Left ventricle myocardium inferior (tissue), 1 donor: ENCODE data around the gene ARID1A. TPM values are rescaled to one million over a fixed set of nuclear protein-coding genes. Genes with fewer than 3 reads are reported as not detected.

Source experiments
- DNase-seq: peaks from one replicate; pipeline ENCODE4 v3.0.0-alpha.2; 2020
- H3K27ac ChIP-seq: fragments of 200-600 bp; replicated peaks from 2 replicates; pipeline ENCODE4 v1.8.0; 2021
- H3K27me3 ChIP-seq: fragments of 200-600 bp; 2 replicates; pipeline ENCODE4 v1.8.0; 2021; ENCODE audit warnings: low read depth
- H3K36me3 ChIP-seq: fragments of 200-600 bp; 2 replicates; pipeline ENCODE4 v1.8.0; 2021
- H3K4me1 ChIP-seq: fragments of 200-600 bp; 2 replicates; pipeline ENCODE4 v1.8.0; 2021
- H3K4me3 ChIP-seq: fragments of 200-600 bp; 2 replicates; pipeline ENCODE4 v1.8.0; 2021; ENCODE audit warnings: mild to moderate bottlenecking, moderate library complexity
- H3K9me3 ChIP-seq: fragments of 200-600 bp; replicated peaks from 2 replicates; pipeline ENCODE4 v1.8.0; 2021
- CTCF ChIP-seq: fragments of 200-600 bp; IDR thresholded peaks from 2 replicates; pipeline ENCODE4 v1.8.0; 2021; ENCODE audit warnings: antibody characterized with exemption, mild to moderate bottlenecking, borderline replicate concordance
- intact Hi-C: fragments of 100-400 bp; cut with micrococcal nuclease; formaldehyde crosslinking; loops from one replicate; pipeline ENCODE4 v1.11.0; 2022
- total RNA-seq: library from RNA; stranded (reverse); fragmentation: NEBNext Ultra II Directional; extraction: Animal tissue kit (Norgen Biotek cat#: 25700); gene quantifications from one replicate; pipeline ENCODE4 v1.2.1, GENCODE V29; 2021
- donor health status: DM: no; HTN: yes; CAD: no; lungs with severe emphysema.

The ARID1A gene
- total RNA-seq, 1 donor from 2014 or later, result 31.7 TPM

- H3K27ac ChIP-seq, result no peak overlapping the region
- TF ChIP-seq CTCF, result no peak
- intact Hi-C loops, result no loop called here
These were observed 31.0 kb downstream of the ARID1A start for GRCh38 chr1:26726784-26727183.

DNA sequence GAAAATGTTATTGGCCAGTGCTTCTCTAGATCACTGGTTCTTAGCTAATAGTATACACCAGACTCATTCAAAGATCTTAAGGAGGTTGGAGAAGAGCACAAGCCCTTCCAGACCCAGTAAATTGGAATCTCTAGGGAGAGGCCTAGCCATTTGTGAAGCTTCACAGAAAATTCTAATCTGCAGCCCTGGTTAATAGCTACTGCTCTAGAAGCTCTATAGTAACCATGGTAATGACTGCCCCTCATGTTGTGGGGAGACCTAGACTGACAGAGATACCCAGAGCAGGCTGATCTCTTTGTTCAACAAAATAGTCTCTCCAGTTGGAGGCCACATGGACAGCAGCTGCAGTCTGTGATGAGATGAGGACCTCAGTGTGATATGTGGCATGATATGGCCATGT lies 31.7 kb downstream of the ARID1A start:
- peaks cover 100% of the 10 kb centered on the region for H3K4me1 ChIP-seq

More at GRCh38 chr1:26726784-26727183, 31.0 kb downstream of the ARID1A start:
- Histone ChIP-seq H3K4me3 (no peak overlapping the region), H3K4me1 (peaks cover 100% of the 10 kb centered on the region), H3K27me3 (no peaks in the 10 kb centered on the region), H3K9me3 (no peaks in the 10 kb centered on the region), H3K36me3 (peaks cover 20% of the 10 kb centered on the region)
- DNase-seq, result no peak

GRCh38 chr1:26728645-26729044 lies 32.8 kb downstream of the ARID1A start:
- Histone ChIP-seq H3K27me3 (no peaks in the 10 kb centered on the region), H3K36me3 (peaks cover 39% of the 10 kb centered on the region), H3K9me3 (no peaks in the 10 kb centered on the region), H3K27ac (no peak overlapping the region), H3K4me1 (peaks cover 96% of the 10 kb centered on the region), H3K4me3 (no peak overlapping the region)
- intact Hi-C loops, result no loop called here
- TF ChIP-seq CTCF, result no peak
- no peak for DNase-seq

More for the DNA sequence above, 31.7 kb downstream of the ARID1A start:
- no peak for TF ChIP-seq CTCF
- DNase-seq, result no peak
- H3K36me3 ChIP-seq, result peaks cover 27% of the 10 kb centered on the region
- H3K27me3 ChIP-seq, result no peaks in the 10 kb centered on the region
- intact Hi-C loops, result no loop called here
- H3K4me3 ChIP-seq, result no peak overlapping the region
- no peaks in the 10 kb centered on the region for H3K9me3 ChIP-seq
- no peak overlapping the region for H3K27ac ChIP-seq

DNA sequence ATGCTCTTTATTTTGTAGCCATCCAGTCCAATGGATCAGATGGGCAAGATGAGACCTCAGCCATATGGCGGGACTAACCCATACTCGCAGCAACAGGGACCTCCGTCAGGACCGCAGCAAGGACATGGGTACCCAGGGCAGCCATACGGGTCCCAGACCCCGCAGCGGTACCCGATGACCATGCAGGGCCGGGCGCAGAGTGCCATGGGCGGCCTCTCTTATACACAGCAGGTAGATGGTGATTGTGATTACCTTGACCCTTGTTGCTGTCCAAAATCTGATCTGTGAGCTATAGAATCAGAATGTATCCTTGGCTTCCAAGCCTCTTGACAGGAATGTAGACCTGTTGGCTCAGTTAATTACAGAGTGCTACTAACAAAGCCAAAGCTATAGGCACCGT lies 33.8 kb downstream of the ARID1A start:
- TF ChIP-seq CTCF, result no peak
- Histone ChIP-seq H3K4me1 (peaks cover 96% of the 10 kb centered on the region), H3K27me3 (no peaks in the 10 kb centered on the region), H3K27ac (no peak overlapping the region), H3K4me3 (no peak overlapping the region), H3K36me3 (peaks cover 47% of the 10 kb centered on the region), H3K9me3 (no peaks in the 10 kb centered on the region)
- intact Hi-C loops, result no loop called here
- DNase-seq, result no peak

DNA sequence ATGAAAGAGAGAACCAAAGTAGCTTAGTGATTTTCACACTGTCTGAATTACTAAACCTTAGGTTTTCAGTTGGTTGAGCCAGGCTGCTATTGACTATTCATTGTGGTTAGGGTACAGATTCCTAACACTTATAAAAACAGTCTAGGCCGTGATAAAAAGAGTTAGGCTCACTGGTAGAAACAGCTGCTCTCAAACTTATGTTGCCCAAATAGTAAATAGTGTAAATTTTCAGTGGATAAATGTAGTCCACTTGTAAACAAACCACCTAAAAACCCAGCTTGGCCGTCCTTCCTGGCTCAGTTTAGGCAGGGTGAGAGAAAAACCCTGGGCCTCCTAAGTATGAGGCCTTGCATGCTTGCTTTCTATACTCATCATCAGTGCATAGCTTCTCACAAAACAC lies 34.9 kb downstream of the ARID1A start:
- DNase-seq, result no peak
- H3K36me3 ChIP-seq, result peaks cover 57% of the 10 kb centered on the region
- no peak for TF ChIP-seq CTCF
- no peak overlapping the region for H3K4me3 ChIP-seq
- H3K4me1 ChIP-seq, result peaks cover 96% of the 10 kb centered on the region
- intact Hi-C loops, result no loop called here
- H3K9me3 ChIP-seq, result no peaks in the 10 kb centered on the region
- H3K27ac ChIP-seq, result no peak overlapping the region
- H3K27me3 ChIP-seq, result no peaks in the 10 kb centered on the region
